Calu3 (cell line): ENCODE measurements around the gene BNIPL. TPM values are rescaled to one million over a fixed set of nuclear protein-coding genes. Genes with fewer than 3 reads are reported as not detected.

Source experiments
- BruUV-seq: library from RNA; stranded (reverse); fragments of 400-500 nt; replicated peaks from 2 replicates; lab custom pipeline; 2021; lab: Mats Ljungman, UMichigan
- CTCF ChIA-PET: fragments of 300-600 bp; sonication (Branson Sonifier 250); formaldehyde crosslinking; loops from one replicate; lab custom pipeline; 2022; ENCODE audit warnings: antibody characterized with exemption; lab: Charles Lee
- DNase-seq: peaks from one replicate; pipeline ENCODE4 v3.0.0; 2022
- H3K27ac Mint-ChIP-seq: one replicate; pipeline ENCODE4 v1.8.0; 2022; ENCODE audit warnings: mixed read lengths; ENCODE audit not compliant: unreplicated experiment
- H3K27me3 Mint-ChIP-seq: one replicate; pipeline ENCODE4 v1.8.0; 2022; ENCODE audit warnings: mixed read lengths; ENCODE audit not compliant: unreplicated experiment
- H3K36me3 Mint-ChIP-seq: one replicate; pipeline ENCODE4 v1.8.0; 2022; ENCODE audit warnings: mild to moderate bottlenecking, moderate library complexity, mixed read lengths; ENCODE audit not compliant: insufficient read depth, unreplicated experiment
- H3K4me1 Mint-ChIP-seq: one replicate; pipeline ENCODE4 v1.8.0; 2022; ENCODE audit warnings: mild to moderate bottlenecking, low read depth, mixed read lengths; ENCODE audit not compliant: unreplicated experiment
- H3K4me3 Mint-ChIP-seq: one replicate; pipeline ENCODE4 v1.8.0; 2022; ENCODE audit warnings: mild to moderate bottlenecking, low read depth, moderate library complexity, mixed read lengths; ENCODE audit not compliant: unreplicated experiment
- H3K9me3 Mint-ChIP-seq: one replicate; pipeline ENCODE4 v1.8.0; 2022; ENCODE audit warnings: low read depth, mixed read lengths; ENCODE audit not compliant: unreplicated experiment
- intact Hi-C: fragments of 100-400 bp; cut with micrococcal nuclease; formaldehyde crosslinking; loops from one replicate; pipeline ENCODE4 v1.10.0; 2022; ENCODE audit not compliant: unreplicated experiment
- total RNA-seq: library from RNA; stranded (reverse); gene quantifications from 2 replicates; pipeline ENCODE4 v1.2.3, GENCODE V29; 2022
- TF ChIP-seq, protein P1 (sequence below): fragments of 200-600 bp; IDR thresholded peaks from one replicate; pipeline ENCODE4 v1.8.0; 2022; ENCODE audit warnings: antibody characterized with exemption; ENCODE audit not compliant: unreplicated experiment

The BNIPL gene
- total RNA-seq, 1 experiment from 2014 or later, result 2.4 TPM

DNA sequence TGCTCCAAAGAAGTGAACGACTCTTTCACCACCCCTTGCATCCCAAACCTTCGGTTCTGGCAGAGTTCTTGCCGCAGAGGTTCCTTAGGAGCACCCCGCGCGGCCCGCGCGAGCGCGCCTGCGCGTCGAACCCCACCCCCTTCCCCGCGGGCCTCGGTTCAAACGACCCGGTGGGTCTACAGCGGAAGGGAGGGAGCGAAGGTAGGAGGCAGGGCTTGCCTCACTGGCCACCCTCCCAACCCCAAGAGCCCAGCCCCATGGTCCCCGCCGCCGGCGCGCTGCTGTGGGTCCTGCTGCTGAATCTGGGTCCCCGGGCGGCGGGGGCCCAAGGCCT is 11.2 kb downstream of the BNIPL start, which contains the start of gene C1orf56:
Gene C1orf56 (plus strand): TSS at position 161 of the 334 bp plus-strand sequence. CDS start 97 bp downstream, at position 258.
- Mint-ChIP-seq H3K27ac (peak within 1 kb of the TSS; percentile 57), H3K4me3 (peak within 1 kb of the TSS; percentile 85), H3K27me3 (no peaks in the 10 kb centered on the region), H3K9me3 (no peaks in the 10 kb centered on the region), H3K36me3 (peaks cover 47% of the 10 kb centered on the region), H3K4me1 (no peaks in the 10 kb centered on the region)
- BruUV-seq, result no TSS peak
- CTCF ChIA-PET, result interaction anchor here (0.6 to 1.5 kb wide), 9 partner anchors 8 to 42 kb away, joined by 3 to 13 read pairs (median 5); partner anchors contain the start of genes CDC42SE1, GABPB2, MINDY1 and MLLT11
- peak; percentile 72 for DNase-seq
- intact Hi-C loops, result no loop called here
- TF ChIP-seq, protein P1, sequence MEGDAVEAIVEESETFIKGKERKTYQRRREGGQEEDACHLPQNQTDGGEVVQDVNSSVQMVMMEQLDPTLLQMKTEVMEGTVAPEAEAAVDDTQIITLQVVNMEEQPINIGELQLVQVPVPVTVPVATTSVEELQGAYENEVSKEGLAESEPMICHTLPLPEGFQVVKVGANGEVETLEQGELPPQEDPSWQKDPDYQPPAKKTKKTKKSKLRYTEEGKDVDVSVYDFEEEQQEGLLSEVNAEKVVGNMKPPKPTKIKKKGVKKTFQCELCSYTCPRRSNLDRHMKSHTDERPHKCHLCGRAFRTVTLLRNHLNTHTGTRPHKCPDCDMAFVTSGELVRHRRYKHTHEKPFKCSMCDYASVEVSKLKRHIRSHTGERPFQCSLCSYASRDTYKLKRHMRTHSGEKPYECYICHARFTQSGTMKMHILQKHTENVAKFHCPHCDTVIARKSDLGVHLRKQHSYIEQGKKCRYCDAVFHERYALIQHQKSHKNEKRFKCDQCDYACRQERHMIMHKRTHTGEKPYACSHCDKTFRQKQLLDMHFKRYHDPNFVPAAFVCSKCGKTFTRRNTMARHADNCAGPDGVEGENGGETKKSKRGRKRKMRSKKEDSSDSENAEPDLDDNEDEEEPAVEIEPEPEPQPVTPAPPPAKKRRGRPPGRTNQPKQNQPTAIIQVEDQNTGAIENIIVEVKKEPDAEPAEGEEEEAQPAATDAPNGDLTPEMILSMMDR, result no peak

DNA sequence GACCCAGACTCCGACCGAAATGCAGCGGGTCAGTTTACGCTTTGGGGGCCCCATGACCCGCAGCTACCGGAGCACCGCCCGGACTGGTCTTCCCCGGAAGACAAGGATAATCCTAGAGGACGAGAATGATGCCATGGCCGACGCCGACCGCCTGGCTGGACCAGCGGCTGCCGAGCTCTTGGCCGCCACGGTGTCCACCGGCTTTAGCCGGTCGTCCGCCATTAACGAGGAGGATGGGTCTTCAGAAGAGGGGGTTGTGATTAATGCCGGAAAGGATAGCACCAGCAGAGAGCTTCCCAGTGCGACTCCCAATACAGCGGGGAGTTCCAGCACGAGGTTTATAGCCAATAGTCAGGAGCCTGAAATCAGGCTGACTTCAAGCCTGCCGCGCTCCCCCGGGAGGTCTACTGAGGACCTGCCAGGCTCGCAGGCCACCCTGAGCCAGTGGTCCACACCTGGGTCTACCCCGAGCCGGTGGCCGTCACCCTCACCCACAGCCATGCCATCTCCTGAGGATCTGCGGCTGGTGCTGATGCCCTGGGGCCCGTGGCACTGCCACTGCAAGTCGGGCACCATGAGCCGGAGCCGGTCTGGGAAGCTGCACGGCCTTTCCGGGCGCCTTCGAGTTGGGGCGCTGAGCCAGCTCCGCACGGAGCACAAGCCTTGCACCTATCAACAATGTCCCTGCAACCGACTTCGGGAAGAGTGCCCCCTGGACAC is 11.7 kb downstream of the BNIPL start:
- intact Hi-C loops, result no loop called here
- H3K27ac Mint-ChIP-seq, result peak overlapping the region; percentile 57
- no peaks in the 10 kb centered on the region for H3K4me1 Mint-ChIP-seq
- H3K27me3 Mint-ChIP-seq, result no peaks in the 10 kb centered on the region
- CTCF ChIA-PET, result interaction anchor here (0.5 to 1.5 kb wide), 11 partner anchors 8 to 172 kb away, joined by 3 to 13 read pairs (median 5); partner anchors contain the start of genes ANXA9, ARNT, CDC42SE1 and GABPB2
- TF ChIP-seq, protein P1, result peak; percentile 71
- H3K36me3 Mint-ChIP-seq, result peaks cover 52% of the 10 kb centered on the region
- BruUV-seq, result TSS peak; percentile 71
- peak; percentile 79 for DNase-seq
- peak overlapping the region; percentile 85 for H3K4me3 Mint-ChIP-seq
- H3K9me3 Mint-ChIP-seq, result no peaks in the 10 kb centered on the region

DNA sequence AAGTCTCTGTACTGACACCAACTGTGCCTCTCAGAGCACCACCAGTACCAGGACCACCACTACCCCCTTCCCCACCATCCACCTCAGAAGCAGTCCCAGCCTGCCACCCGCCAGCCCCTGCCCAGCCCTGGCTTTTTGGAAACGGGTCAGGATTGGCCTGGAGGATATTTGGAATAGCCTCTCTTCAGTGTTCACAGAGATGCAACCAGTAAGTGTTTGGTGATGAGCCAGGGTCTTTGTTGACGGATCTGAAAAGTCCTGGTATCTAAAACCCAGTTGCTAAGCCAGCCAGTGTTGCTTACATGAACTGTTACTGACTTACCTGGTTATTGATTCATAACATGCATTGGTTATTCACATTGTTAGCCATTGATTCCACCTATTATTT is 12.3 kb downstream of the BNIPL start:
- intact Hi-C loops, result no loop called here
- H3K4me1 Mint-ChIP-seq, result no peaks in the 10 kb centered on the region
- H3K27me3 Mint-ChIP-seq, result no peaks in the 10 kb centered on the region
- H3K36me3 Mint-ChIP-seq, result peaks cover 58% of the 10 kb centered on the region
- H3K9me3 Mint-ChIP-seq, result no peaks in the 10 kb centered on the region
- H3K4me3 Mint-ChIP-seq, result peak overlapping the region; percentile 85
- H3K27ac Mint-ChIP-seq, result peak overlapping the region; percentile 57
- no TSS peak for BruUV-seq
- TF ChIP-seq, protein P1, result no peak
- no peak for DNase-seq
- CTCF ChIA-PET, result interaction anchor here (0.7 to 1.5 kb wide), 7 partner anchors 10 to 66 kb away, joined by 3 to 13 read pairs (median 5); partner anchors contain the start of genes ANXA9, CDC42SE1, GABPB2 and MINDY1

DNA sequence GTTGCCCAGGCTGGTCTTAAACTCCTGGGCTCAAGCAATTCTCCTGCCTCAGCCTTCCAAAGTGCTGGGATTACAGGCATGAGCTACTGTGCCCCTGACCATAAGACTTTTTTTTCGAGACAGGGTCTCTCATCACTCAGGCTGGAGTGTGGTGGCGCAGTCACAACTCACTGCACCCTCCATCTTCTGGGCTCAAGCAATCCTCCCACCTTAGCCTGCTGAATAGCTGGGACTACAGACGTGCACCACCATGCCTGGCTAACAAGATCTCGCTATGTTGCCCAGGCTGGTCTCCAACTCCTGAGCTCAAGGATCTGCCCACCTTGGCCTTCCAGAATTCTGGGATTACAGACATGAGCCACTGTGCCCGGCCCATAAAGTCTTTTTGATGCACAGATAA is 13.1 kb downstream of the BNIPL start:
- Mint-ChIP-seq H3K4me3 (no peak overlapping the region), H3K27me3 (no peaks in the 10 kb centered on the region), H3K9me3 (no peaks in the 10 kb centered on the region), H3K4me1 (peaks cover under 1% of the 10 kb centered on the region), H3K27ac (no peak overlapping the region), H3K36me3 (peaks cover 66% of the 10 kb centered on the region)
- TF ChIP-seq, protein P1, result no peak
- BruUV-seq, result no TSS peak
- CTCF ChIA-PET, result no interaction called here
- DNase-seq, result no peak
- intact Hi-C loops, result no loop called here
